Astrocyte (in vitro differentiated cells and primary cell): ENCODE results near the gene LBHD1.

Experiments used
- EZH2 ChIP-seq: IDR thresholded peaks from 2 replicates; pipeline ENCODE4 v1.6.1; 2012; ENCODE audit warnings: mild to moderate bottlenecking, low read length, inconsistent platforms; ENCODE audit not compliant: insufficient read depth
- TF ChIP-seq, protein P1 (sequence below): IDR thresholded peaks from 2 replicates; pipeline ENCODE4 v1.5.1; 2011; ENCODE audit warnings: low read depth, mild to moderate bottlenecking, inconsistent platforms, low read length, moderate library complexity; ENCODE audit not compliant: insufficient read depth

DNA sequence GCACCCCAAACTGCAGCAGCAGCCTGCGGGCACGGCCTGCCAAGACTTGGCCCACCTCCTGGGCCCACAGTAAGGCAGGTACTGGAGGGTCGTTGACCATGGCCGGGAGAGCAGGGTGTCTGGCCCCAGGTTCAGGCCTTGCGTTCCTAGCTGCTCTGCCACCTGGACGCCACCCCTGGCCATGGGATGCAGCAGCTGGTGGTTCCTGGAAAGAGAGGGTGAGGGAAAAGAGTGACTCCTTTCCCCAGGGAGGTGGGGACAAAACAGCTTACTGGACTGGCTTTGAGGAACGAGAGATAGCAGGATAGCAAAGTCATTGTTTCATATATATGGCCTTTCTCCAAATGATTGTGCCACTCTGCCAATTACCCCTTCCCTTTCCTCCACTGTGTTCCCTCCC, 33.3 kb upstream of the LBHD1 start:
- TF ChIP-seq EZH2 = no peak
- TF ChIP-seq, protein P1, sequence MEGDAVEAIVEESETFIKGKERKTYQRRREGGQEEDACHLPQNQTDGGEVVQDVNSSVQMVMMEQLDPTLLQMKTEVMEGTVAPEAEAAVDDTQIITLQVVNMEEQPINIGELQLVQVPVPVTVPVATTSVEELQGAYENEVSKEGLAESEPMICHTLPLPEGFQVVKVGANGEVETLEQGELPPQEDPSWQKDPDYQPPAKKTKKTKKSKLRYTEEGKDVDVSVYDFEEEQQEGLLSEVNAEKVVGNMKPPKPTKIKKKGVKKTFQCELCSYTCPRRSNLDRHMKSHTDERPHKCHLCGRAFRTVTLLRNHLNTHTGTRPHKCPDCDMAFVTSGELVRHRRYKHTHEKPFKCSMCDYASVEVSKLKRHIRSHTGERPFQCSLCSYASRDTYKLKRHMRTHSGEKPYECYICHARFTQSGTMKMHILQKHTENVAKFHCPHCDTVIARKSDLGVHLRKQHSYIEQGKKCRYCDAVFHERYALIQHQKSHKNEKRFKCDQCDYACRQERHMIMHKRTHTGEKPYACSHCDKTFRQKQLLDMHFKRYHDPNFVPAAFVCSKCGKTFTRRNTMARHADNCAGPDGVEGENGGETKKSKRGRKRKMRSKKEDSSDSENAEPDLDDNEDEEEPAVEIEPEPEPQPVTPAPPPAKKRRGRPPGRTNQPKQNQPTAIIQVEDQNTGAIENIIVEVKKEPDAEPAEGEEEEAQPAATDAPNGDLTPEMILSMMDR = no peak
